Mammary epithelial cell (primary cell): ENCODE measurements around the gene AGO3.

Source experiments
- EZH2 ChIP-seq: IDR thresholded peaks from 2 replicates; pipeline ENCODE4 v1.6.1; 2012; ENCODE audit warnings: low read length, inconsistent platforms, borderline replicate concordance
- TF ChIP-seq, protein P1 (sequence below), 2 donors: IDR thresholded peaks in 1 of 2; conservative IDR thresholded peaks in 1 of 2; 2 replicates each; pipeline ENCODE4 v1.5.1; 2011 to 2012; ENCODE audit warnings: inconsistent platforms in 2 of 2, low read length in 2 of 2, mild to moderate bottlenecking in 2 of 2, control low read depth in 1 of 2, low read depth in 1 of 2; ENCODE audit not compliant: insufficient read depth in 1 of 2; ENCODE audit errors: extremely low read depth in 1 of 2

DNA sequence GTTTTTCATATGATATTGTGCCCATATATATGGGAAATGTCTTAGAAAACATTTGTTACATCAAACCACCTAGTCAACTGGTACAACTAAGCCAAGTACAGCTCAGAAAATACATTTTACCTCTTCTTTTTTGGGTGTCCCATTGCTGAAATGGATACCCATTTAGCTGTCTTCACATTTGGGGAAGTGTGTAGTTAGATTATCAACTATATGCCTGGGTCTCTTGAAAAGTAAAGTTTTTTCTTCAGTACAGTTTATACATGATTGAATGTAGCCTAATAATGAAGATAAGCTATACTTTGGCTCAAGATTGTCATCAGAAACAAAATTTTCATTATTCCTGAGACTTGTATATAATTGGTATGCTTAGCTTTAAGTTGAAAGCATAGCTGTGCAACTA lies 2.0 kb downstream of the AGO3 start:
- TF ChIP-seq, protein P1, sequence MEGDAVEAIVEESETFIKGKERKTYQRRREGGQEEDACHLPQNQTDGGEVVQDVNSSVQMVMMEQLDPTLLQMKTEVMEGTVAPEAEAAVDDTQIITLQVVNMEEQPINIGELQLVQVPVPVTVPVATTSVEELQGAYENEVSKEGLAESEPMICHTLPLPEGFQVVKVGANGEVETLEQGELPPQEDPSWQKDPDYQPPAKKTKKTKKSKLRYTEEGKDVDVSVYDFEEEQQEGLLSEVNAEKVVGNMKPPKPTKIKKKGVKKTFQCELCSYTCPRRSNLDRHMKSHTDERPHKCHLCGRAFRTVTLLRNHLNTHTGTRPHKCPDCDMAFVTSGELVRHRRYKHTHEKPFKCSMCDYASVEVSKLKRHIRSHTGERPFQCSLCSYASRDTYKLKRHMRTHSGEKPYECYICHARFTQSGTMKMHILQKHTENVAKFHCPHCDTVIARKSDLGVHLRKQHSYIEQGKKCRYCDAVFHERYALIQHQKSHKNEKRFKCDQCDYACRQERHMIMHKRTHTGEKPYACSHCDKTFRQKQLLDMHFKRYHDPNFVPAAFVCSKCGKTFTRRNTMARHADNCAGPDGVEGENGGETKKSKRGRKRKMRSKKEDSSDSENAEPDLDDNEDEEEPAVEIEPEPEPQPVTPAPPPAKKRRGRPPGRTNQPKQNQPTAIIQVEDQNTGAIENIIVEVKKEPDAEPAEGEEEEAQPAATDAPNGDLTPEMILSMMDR (conservative IDR thresholded peaks at IDR 0.05 in 1 of 2, IDR thresholded peaks at IDR 0.05 in 1 of 2; ENCODE audit: extremely low read depth in 1 of 2, insufficient read depth in 1 of 2, low read depth in 1 of 2, low read length in 2 of 2) = no peak
- TF ChIP-seq EZH2 = no peak
